ENCODE results near the gene CCDC85C.
A peak's percentile ranks its signal among the peaks of the same experiment; 100 is the strongest.

The CCDC85C gene

GRCh38 chr14:99562856-99563748 lies 40.9 kb downstream of the CCDC85C start:
- TF ChIP-seq NFIC (IDR thresholded peaks at IDR 0.05) (peak; percentile 98), YY1 (IDR thresholded peaks at IDR 0.05; ENCODE audit: low read depth) (peak; percentile 75), TEAD4 (IDR thresholded peaks at IDR 0.05) (peak; percentile 92), EP300 (IDR thresholded peaks at IDR 0.05; ENCODE audit: borderline replicate concordance) (peak; percentile 96), CEBPB (IDR thresholded peaks at IDR 0.05) (peak; percentile 63), FOXM1 (IDR thresholded peaks at IDR 0.05; ENCODE audit: borderline replicate concordance, low read depth) (peak; percentile 80), MAX (IDR thresholded peaks at IDR 0.05) (peak; percentile 89), CREB1 (IDR thresholded peaks at IDR 0.05; ENCODE audit: low read depth) (no peak), TCF12 (IDR thresholded peaks at IDR 0.05; ENCODE audit: low read depth) (peak; percentile 99), USF1 (IDR thresholded peaks at IDR 0.05) (peak; percentile 57; the same call in 1 of the 2 replicates), RAD21 (IDR thresholded peaks at IDR 0.05; ENCODE audit: low read depth) (peak; percentile 66; the same call in 1 of the 2 replicates), REST (IDR thresholded peaks at IDR 0.05; ENCODE audit: low read depth) (no peak), TAF1 (IDR thresholded peaks at IDR 0.05; ENCODE audit: low read depth) (0 out of 2 replicates have a peak, but pooled peaks have one; percentile 25), EGR1 (IDR thresholded peaks at IDR 0.05) (no peak), ZBTB7A (IDR thresholded peaks at IDR 0.05; ENCODE audit: low read depth) (peak; percentile 72; the same call in 1 of the 2 replicates)

- TF ChIP-seq YY1 (IDR thresholded peaks at IDR 0.05; ENCODE audit: low read depth) (no peak), MAX (IDR thresholded peaks at IDR 0.05) (peak; percentile 29; the same call in 1 of the 2 replicates), EP300 (IDR thresholded peaks at IDR 0.05; ENCODE audit: borderline replicate concordance) (peak; percentile 76), ZBTB7A (IDR thresholded peaks at IDR 0.05; ENCODE audit: low read depth) (no peak), RAD21 (IDR thresholded peaks at IDR 0.05; ENCODE audit: low read depth) (no peak), CEBPB (IDR thresholded peaks at IDR 0.05) (peak; percentile 44; the same call in 1 of the 2 replicates), EGR1 (IDR thresholded peaks at IDR 0.05) (no peak), NFIC (IDR thresholded peaks at IDR 0.05) (no peak), CREB1 (IDR thresholded peaks at IDR 0.05; ENCODE audit: low read depth) (peak; percentile 55; the same call in 1 of the 2 replicates), TEAD4 (IDR thresholded peaks at IDR 0.05) (peak; percentile 66)
Observed at GRCh38 chr14:99561864-99562263, 42.1 kb downstream of the CCDC85C start.

- TF ChIP-seq TEAD4 (IDR thresholded peaks at IDR 0.05) (peak; percentile 97), REST (IDR thresholded peaks at IDR 0.05; ENCODE audit: low read depth) (peak; percentile 36; the same call in 1 of the 2 replicates), NFIC (IDR thresholded peaks at IDR 0.05) (peak; percentile 100), EP300 (IDR thresholded peaks at IDR 0.05; ENCODE audit: borderline replicate concordance) (peak; percentile 98), TCF12 (IDR thresholded peaks at IDR 0.05; ENCODE audit: low read depth) (peak; percentile 100), FOXM1 (IDR thresholded peaks at IDR 0.05; ENCODE audit: borderline replicate concordance, low read depth) (peak; percentile 91), CREB1 (IDR thresholded peaks at IDR 0.05; ENCODE audit: low read depth) (no peak), ZBTB7A (IDR thresholded peaks at IDR 0.05; ENCODE audit: low read depth) (peak; percentile 80), TAF1 (IDR thresholded peaks at IDR 0.05; ENCODE audit: low read depth) (no peak), CEBPB (IDR thresholded peaks at IDR 0.05) (peak; percentile 83), RAD21 (IDR thresholded peaks at IDR 0.05; ENCODE audit: low read depth) (peak; percentile 49; the same call in 1 of the 2 replicates), USF1 (IDR thresholded peaks at IDR 0.05) (peak; percentile 81), EGR1 (IDR thresholded peaks at IDR 0.05) (peak; percentile 78), MAX (IDR thresholded peaks at IDR 0.05) (peak; percentile 86), YY1 (IDR thresholded peaks at IDR 0.05; ENCODE audit: low read depth) (peak; percentile 79)
Observed at GRCh38 chr14:99560922-99561683, 42.9 kb downstream of the CCDC85C start.

GRCh38 chr14:99560403-99560802 lies 43.6 kb downstream of the CCDC85C start:
- TF ChIP-seq YY1 (IDR thresholded peaks at IDR 0.05; ENCODE audit: low read depth) (no peak), ZBTB7A (IDR thresholded peaks at IDR 0.05; ENCODE audit: low read depth) (no peak)
